Measurements from ENCODE around the gene GDPGP1. TPM values are rescaled to one million over a fixed set of nuclear protein-coding genes. Genes with fewer than 3 reads are reported as not detected.

GDPGP1 gene
- total RNA-seq, 1 experiment from 2014 or later, result 5.2 TPM

DNA sequence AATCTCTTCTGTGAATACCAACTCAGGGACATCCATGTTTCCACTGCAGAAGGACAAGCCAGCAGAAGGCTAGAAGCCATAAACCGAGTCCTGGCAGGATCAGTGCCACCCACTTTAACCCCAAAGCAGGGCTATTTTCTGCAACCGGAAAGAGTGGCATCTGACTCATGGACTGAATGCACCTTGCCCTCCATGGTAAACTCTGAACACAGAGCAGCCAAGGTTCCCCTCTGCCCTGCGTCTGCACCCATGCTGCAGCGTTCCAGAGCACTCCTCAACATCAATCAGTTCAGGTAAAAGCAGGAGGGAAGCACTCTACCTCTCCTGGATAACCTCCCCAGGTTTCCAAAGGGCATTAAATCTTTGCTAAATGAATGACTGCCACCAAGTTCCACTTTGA is 30.7 kb downstream of the GDPGP1 start:
- ChIA-PET CTCF (no interaction called here), POLR2A (ENCODE audit: low non-redundant PET) (no interaction called here)
- intact Hi-C loops (cut with micrococcal nuclease; ENCODE audit: unreplicated experiment), result loop anchor here (1.0 kb wide), 1 partner anchor 30 kb away; the partner anchor contains the start of gene GDPGP1
- H3K27me3 ChIP-seq (replicated peaks; ENCODE audit: insufficient read depth, low read depth, low read length, poor library complexity), result no peaks in the 10 kb centered on the region
- H3K4me1 ChIP-seq (ENCODE audit: insufficient read depth, low read length, poor library complexity, severe bottlenecking), result peaks cover 17% of the 10 kb centered on the region
- BruUV-seq (replicated peaks), result no TSS peak
- peak overlapping the region; percentile 91 for H3K27ac ChIP-seq (ENCODE audit: low read depth, low read length, poor library complexity, severe bottlenecking)
- DNase-seq (ENCODE audit: low spot score), result no peak
- H3K36me3 ChIP-seq (ENCODE audit: insufficient read depth, low read length, poor library complexity, severe bottlenecking), result peaks cover 12% of the 10 kb centered on the region
- TF ChIP-seq, protein P1, sequence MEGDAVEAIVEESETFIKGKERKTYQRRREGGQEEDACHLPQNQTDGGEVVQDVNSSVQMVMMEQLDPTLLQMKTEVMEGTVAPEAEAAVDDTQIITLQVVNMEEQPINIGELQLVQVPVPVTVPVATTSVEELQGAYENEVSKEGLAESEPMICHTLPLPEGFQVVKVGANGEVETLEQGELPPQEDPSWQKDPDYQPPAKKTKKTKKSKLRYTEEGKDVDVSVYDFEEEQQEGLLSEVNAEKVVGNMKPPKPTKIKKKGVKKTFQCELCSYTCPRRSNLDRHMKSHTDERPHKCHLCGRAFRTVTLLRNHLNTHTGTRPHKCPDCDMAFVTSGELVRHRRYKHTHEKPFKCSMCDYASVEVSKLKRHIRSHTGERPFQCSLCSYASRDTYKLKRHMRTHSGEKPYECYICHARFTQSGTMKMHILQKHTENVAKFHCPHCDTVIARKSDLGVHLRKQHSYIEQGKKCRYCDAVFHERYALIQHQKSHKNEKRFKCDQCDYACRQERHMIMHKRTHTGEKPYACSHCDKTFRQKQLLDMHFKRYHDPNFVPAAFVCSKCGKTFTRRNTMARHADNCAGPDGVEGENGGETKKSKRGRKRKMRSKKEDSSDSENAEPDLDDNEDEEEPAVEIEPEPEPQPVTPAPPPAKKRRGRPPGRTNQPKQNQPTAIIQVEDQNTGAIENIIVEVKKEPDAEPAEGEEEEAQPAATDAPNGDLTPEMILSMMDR (conservative IDR thresholded peaks at IDR 0.05; ENCODE audit: low read depth, low read length), result no peak
- TF ChIP-seq EZH2 (IDR thresholded peaks at IDR 0.05; ENCODE audit: borderline replicate concordance, low read depth, low read length, poor library complexity, severe bottlenecking), result no peak
- peak overlapping the region; percentile 59 for H3K4me3 ChIP-seq (ENCODE audit: low read depth, low read length, poor library complexity, severe bottlenecking)
- H3K9me3 ChIP-seq (ENCODE audit: low read depth, low read length, poor library complexity, severe bottlenecking), result no peaks in the 10 kb centered on the region

DNA sequence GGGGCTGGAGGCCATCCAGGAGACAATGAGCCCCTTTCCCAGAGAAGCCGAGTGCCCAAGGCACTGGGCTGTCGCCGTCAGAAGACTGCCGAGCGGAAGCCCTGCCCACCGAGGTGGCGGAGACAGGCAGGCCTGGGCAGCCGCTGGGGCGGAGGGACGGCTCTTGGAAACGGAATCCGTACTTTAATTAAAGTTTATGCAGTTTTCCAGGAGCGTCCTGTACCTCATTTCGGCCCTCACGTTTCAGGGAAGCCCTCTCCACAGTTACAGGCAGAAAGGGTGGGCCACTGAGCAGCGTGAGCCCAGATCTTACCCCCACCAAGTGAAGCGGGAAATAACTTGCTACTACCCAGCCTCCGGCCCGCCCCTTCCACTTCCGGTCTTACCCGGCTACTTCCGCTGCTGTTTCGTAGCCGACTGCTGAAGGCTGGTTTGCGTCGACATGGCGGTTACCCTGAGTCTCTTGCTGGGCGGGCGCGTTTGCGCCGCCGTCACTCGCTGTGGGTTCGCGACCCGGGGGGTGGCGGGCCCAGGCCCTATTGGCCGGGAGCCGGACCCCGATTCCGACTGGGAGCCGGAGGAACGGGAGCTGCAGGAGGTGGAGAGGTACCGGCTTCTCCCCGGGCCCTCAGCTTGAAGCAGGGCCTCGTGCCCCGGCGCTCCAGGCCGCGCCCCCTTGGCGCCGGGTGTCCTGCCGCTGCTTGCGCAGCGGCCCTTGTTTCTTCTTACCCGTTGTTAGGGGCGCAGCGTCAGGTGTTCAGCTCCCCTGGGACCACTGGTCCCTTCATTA is 31.5 kb downstream of the GDPGP1 start, which contains the start of gene NGRN:
Gene NGRN, plus strand, starts transcription at position 402 of the 790 bp plus-strand sequence. Its CDS starts 41 bp downstream, at position 443.
- peak within 1 kb of the TSS; percentile 91 for H3K27ac ChIP-seq (ENCODE audit: low read depth, low read length, poor library complexity, severe bottlenecking)
- no peaks in the 10 kb centered on the region for H3K27me3 ChIP-seq (replicated peaks; ENCODE audit: insufficient read depth, low read depth, low read length, poor library complexity)
- H3K4me1 ChIP-seq (ENCODE audit: insufficient read depth, low read length, poor library complexity, severe bottlenecking), result peaks cover 17% of the 10 kb centered on the region
- intact Hi-C loops (cut with micrococcal nuclease; ENCODE audit: unreplicated experiment), result loop anchor here (1.0 kb wide), 1 partner anchor 31 kb away; the partner anchor contains the start of gene GDPGP1
- H3K36me3 ChIP-seq (ENCODE audit: insufficient read depth, low read length, poor library complexity, severe bottlenecking), result peaks cover 20% of the 10 kb centered on the region
- peak; percentile 95 for DNase-seq (ENCODE audit: low spot score)
- TF ChIP-seq, protein P1 (conservative IDR thresholded peaks at IDR 0.05; ENCODE audit: low read depth, low read length), result no peak
- TF ChIP-seq EZH2 (IDR thresholded peaks at IDR 0.05; ENCODE audit: borderline replicate concordance, low read depth, low read length, poor library complexity, severe bottlenecking), result no peak
- ChIA-PET CTCF (no interaction called here), POLR2A (ENCODE audit: low non-redundant PET) (no interaction called here)
- BruUV-seq (replicated peaks), result TSS peak; percentile 97
- no peaks in the 10 kb centered on the region for H3K9me3 ChIP-seq (ENCODE audit: low read depth, low read length, poor library complexity, severe bottlenecking)
- H3K4me3 ChIP-seq (ENCODE audit: low read depth, low read length, poor library complexity, severe bottlenecking), result peak within 1 kb of the TSS; percentile 59

DNA sequence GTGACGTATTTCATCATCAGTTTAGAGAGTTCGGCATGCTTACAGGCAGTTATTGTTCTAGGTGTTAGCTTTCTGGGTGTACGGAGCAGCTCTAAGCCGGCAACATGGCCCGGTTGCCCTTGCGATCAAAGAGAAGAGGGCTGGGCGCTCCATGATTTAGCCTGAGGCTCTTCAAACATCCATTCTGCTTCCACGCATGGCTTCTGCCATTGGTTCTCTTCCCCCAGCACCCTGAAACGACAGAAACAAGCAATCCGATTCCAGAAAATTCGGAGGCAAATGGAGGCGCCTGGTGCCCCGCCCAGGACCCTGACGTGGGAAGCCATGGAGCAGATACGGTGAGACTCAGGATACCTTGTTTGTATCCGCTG is 32.0 kb downstream of the GDPGP1 start:
- Histone ChIP-seq H3K27ac (ENCODE audit: low read depth, low read length, poor library complexity, severe bottlenecking) (peak overlapping the region; percentile 91), H3K4me3 (ENCODE audit: low read depth, low read length, poor library complexity, severe bottlenecking) (peak overlapping the region; percentile 59), H3K36me3 (ENCODE audit: insufficient read depth, low read length, poor library complexity, severe bottlenecking) (peaks cover 26% of the 10 kb centered on the region), H3K27me3 (replicated peaks; ENCODE audit: insufficient read depth, low read depth, low read length, poor library complexity) (no peaks in the 10 kb centered on the region), H3K9me3 (ENCODE audit: low read depth, low read length, poor library complexity, severe bottlenecking) (no peaks in the 10 kb centered on the region), H3K4me1 (ENCODE audit: insufficient read depth, low read length, poor library complexity, severe bottlenecking) (peaks cover 17% of the 10 kb centered on the region)
- BruUV-seq (replicated peaks), result no TSS peak
- CTCF ChIA-PET, result no interaction called here
- intact Hi-C loops (cut with micrococcal nuclease; ENCODE audit: unreplicated experiment), result no loop called here
- TF ChIP-seq, protein P1 (conservative IDR thresholded peaks at IDR 0.05; ENCODE audit: low read depth, low read length), result no peak
- TF ChIP-seq EZH2 (IDR thresholded peaks at IDR 0.05; ENCODE audit: borderline replicate concordance, low read depth, low read length, poor library complexity, severe bottlenecking), result no peak
- peak; percentile 62 for DNase-seq (ENCODE audit: low spot score)
- POLR2A ChIA-PET (ENCODE audit: low non-redundant PET), result no interaction called here

Data from A673 (cell line).